ENCODE data around the gene DLST.

- TF ChIP-seq MXI1 (IDR thresholded peaks at IDR 0.05; ENCODE audit: borderline replicate concordance, low read depth, low read length) (no peak), POLR2A (IDR thresholded peaks at IDR 0.05; ENCODE audit: low read depth, low read length) (no peak), FOS (IDR thresholded peaks at IDR 0.05; ENCODE audit: low read depth, low read length) (no peak), ELK1 (IDR thresholded peaks at IDR 0.05; ENCODE audit: borderline replicate concordance, low read depth, low read length) (no peak), MAFK (IDR thresholded peaks at IDR 0.05; ENCODE audit: low read depth, low read length) (no peak), RCOR1 (IDR thresholded peaks at IDR 0.05; ENCODE audit: insufficient replicate concordance, low read length) (no peak), USF2 (IDR thresholded peaks at IDR 0.05; ENCODE audit: low read depth, low read length) (no peak), MAZ (IDR thresholded peaks at IDR 0.05; ENCODE audit: borderline replicate concordance, low read depth, low read length) (no peak), BHLHE40 (IDR thresholded peaks at IDR 0.05; ENCODE audit: low read depth, low read length) (no peak), CHD1 (IDR thresholded peaks at IDR 0.05; ENCODE audit: low read depth, low read length) (no peak)
- TF ChIP-seq, protein P1, sequence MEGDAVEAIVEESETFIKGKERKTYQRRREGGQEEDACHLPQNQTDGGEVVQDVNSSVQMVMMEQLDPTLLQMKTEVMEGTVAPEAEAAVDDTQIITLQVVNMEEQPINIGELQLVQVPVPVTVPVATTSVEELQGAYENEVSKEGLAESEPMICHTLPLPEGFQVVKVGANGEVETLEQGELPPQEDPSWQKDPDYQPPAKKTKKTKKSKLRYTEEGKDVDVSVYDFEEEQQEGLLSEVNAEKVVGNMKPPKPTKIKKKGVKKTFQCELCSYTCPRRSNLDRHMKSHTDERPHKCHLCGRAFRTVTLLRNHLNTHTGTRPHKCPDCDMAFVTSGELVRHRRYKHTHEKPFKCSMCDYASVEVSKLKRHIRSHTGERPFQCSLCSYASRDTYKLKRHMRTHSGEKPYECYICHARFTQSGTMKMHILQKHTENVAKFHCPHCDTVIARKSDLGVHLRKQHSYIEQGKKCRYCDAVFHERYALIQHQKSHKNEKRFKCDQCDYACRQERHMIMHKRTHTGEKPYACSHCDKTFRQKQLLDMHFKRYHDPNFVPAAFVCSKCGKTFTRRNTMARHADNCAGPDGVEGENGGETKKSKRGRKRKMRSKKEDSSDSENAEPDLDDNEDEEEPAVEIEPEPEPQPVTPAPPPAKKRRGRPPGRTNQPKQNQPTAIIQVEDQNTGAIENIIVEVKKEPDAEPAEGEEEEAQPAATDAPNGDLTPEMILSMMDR (conservative IDR thresholded peaks at IDR 0.05; ENCODE audit: low read depth, low read length): no peak
Measured at GRCh38 chr14:74864198-74864597, 17.5 kb upstream of the DLST start.

Data from IMR-90 (cell line).